CD4-positive, alpha-beta memory T cell (primary cell): ENCODE data around the gene ZMIZ2. TPM values are rescaled to one million over a fixed set of nuclear protein-coding genes. Genes with fewer than 3 reads are reported as not detected.
"Not testable (repeated sequence)": the region's sequence is repeated elsewhere in the genome, so short reads cannot be mapped to it uniquely, and the experiment has no call there.

Experiments
- CTCF ChIA-PET: fragments of 350-600 bp; sonication (Branson Sonifier 250); formaldehyde crosslinking; loops from one replicate; lab custom pipeline; 2021; ENCODE audit warnings: inconsistent platforms; ENCODE audit not compliant: partially characterized antibody; lab: Charles Lee
- POLR2A ChIA-PET: fragments of 350-600 bp; sonication (Branson Sonifier 250); formaldehyde crosslinking; loops from one replicate; lab custom pipeline; 2021; ENCODE audit not compliant: partially characterized antibody; lab: Charles Lee
- DNase-seq, 5 donors: peaks; one replicate each; pipeline versions ENCODE4 v3.0.0 to v3.0.0-alpha.2; 2020 to 2022; ENCODE audit warnings: mixed read lengths in 1 of 5
- H3K27ac ChIP-seq: one replicate; pipeline ENCODE4 v1.7.0; 2013; ENCODE audit warnings: low read depth, low read length
- H3K27me3 ChIP-seq: 2 replicates; pipeline ENCODE4 v1.7.0; 2013; ENCODE audit warnings: mild to moderate bottlenecking, low read length, moderate library complexity; ENCODE audit not compliant: insufficient read depth
- H3K36me3 ChIP-seq: 2 replicates; pipeline ENCODE4 v1.7.0; 2013; ENCODE audit warnings: mild to moderate bottlenecking, low read length, moderate library complexity; ENCODE audit not compliant: insufficient read depth
- H3K4me1 ChIP-seq: 2 replicates; pipeline ENCODE4 v1.7.0; 2013; ENCODE audit warnings: mild to moderate bottlenecking, low read length, moderate library complexity; ENCODE audit not compliant: insufficient read depth
- H3K4me3 ChIP-seq, 2 donors: one replicate each; pipeline ENCODE4 v1.7.0; 2013; ENCODE audit warnings: low read length in 2 of 2, mild to moderate bottlenecking in 1 of 2
- H3K9me3 ChIP-seq, 2 donors: one replicate each; pipeline ENCODE4 v1.7.0; 2013; ENCODE audit warnings: low read length in 2 of 2, control low read depth in 1 of 2; ENCODE audit not compliant: control insufficient read depth in 1 of 2
- H3K27ac Mint-ChIP-seq, 7 donors: one replicate each; pipeline ENCODE4 v1.8.0; 2020 to 2021; ENCODE audit warnings: mixed read lengths in 7 of 7, mild to moderate bottlenecking in 6 of 7, inconsistent platforms in 3 of 7, moderate library complexity in 3 of 7
- H3K27me3 Mint-ChIP-seq, 2 donors: one replicate each; pipeline ENCODE4 v1.8.0; 2020 to 2021; ENCODE audit warnings: mixed read lengths in 2 of 2
- H3K36me3 Mint-ChIP-seq, 2 donors: one replicate each; pipeline ENCODE4 v1.8.0; 2020 to 2021; ENCODE audit warnings: mixed read lengths in 2 of 2, inconsistent platforms in 1 of 2, mild to moderate bottlenecking in 1 of 2
- H3K4me1 Mint-ChIP-seq, 4 donors: one replicate each; pipeline ENCODE4 v1.8.0; 2020 to 2021; ENCODE audit warnings: mixed read lengths in 4 of 4, mild to moderate bottlenecking in 1 of 4
- H3K4me3 Mint-ChIP-seq, 8 donors: one replicate each; pipeline ENCODE4 v1.8.0; 2020 to 2021; ENCODE audit warnings: mixed read lengths in 8 of 8, mild to moderate bottlenecking in 7 of 8, moderate library complexity in 6 of 8, inconsistent platforms in 3 of 8
- H3K9me3 Mint-ChIP-seq, 8 donors: one replicate each; pipeline ENCODE4 v1.8.0; 2020 to 2021; ENCODE audit warnings: mixed read lengths in 8 of 8, mild to moderate bottlenecking in 5 of 8, inconsistent platforms in 3 of 8, moderate library complexity in 1 of 8
- intact Hi-C: fragments of 100-400 bp; cut with micrococcal nuclease; formaldehyde crosslinking; loops from one replicate; pipeline ENCODE4 v1.15.1; 2023
- polyA plus RNA-seq, 2 donors: library from polyadenylated mRNA; unstranded; fragments of 300-500 nt; fragmentation: Illumina TruSeq; gene quantifications; one replicate each; pipeline ENCODE4 v1.2.3, GENCODE V29; 2021
- total RNA-seq, 2 experiments: library from RNA; stranded (reverse); gene quantifications; one replicate each; pipeline ENCODE4 v1.2.3, GENCODE V29; 2021

Gene ZMIZ2
- total and polyA plus RNA-seq, 4 experiments from 2014 or later: 1.1 to 170 (median 90.3) TPM

DNA sequence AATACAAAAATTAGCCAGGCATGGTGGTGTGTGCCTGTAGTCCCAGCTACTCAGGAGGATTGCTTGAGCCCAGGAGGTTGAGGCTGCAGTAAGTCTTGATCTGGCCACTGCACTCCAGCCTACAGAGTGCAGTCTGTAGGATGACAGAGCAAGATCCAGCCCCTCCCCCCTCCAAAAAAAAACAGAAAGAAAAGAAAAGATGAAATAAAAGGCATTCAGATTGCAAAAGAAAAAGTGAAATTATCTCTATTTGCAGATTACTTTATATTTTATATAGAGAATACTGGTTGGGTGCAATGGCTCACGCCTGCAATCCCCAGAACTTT is 20.7 kb upstream of the ZMIZ2 start:
- peaks cover 0 to 3% (median 0%) of the 10 kb centered on the region in 8 donors for H3K9me3 Mint-ChIP-seq
- H3K4me1 ChIP-seq: no peaks in the 10 kb centered on the region
- no peaks in the 10 kb centered on the region for H3K9me3 ChIP-seq
- H3K36me3 ChIP-seq: no peaks in the 10 kb centered on the region
- H3K27me3 Mint-ChIP-seq: peaks cover 1 to 4% of the 10 kb centered on the region in 2 donors
- no peaks in the 10 kb centered on the region for H3K36me3 Mint-ChIP-seq
- H3K4me1 Mint-ChIP-seq: no peaks in the 10 kb centered on the region
- no peak overlapping the region for H3K4me3 Mint-ChIP-seq
- H3K27ac Mint-ChIP-seq: no peak overlapping the region
- H3K27ac ChIP-seq: no peak overlapping the region
- intact Hi-C loops: no loop called here
- no peak overlapping the region for H3K4me3 ChIP-seq
- ChIA-PET POLR2A (no interaction called here), CTCF (no interaction called here)
- no peak for DNase-seq
- no peaks in the 10 kb centered on the region for H3K27me3 ChIP-seq

GRCh38 chr7:44729949-44730590 is 18.6 kb upstream of the ZMIZ2 start:
- H3K36me3 Mint-ChIP-seq: no peaks in the 10 kb centered on the region
- H3K27me3 Mint-ChIP-seq: peaks cover 1 to 4% of the 10 kb centered on the region in 2 donors
- Histone ChIP-seq H3K27me3 (no peaks in the 10 kb centered on the region), H3K36me3 (no peaks in the 10 kb centered on the region), H3K27ac (no peak overlapping the region), H3K9me3 (no peaks in the 10 kb centered on the region), H3K4me1 (no peaks in the 10 kb centered on the region), H3K4me3 (no peak overlapping the region)
- no peaks in the 10 kb centered on the region for H3K9me3 Mint-ChIP-seq
- intact Hi-C loops: no loop called here
- ChIA-PET CTCF (no interaction called here), POLR2A (no interaction called here)
- H3K27ac Mint-ChIP-seq: no peak overlapping the region
- H3K4me1 Mint-ChIP-seq: peaks cover 0 to 4% (median 0%) of the 10 kb centered on the region in 4 donors
- DNase-seq: no peak
- no peak overlapping the region for H3K4me3 Mint-ChIP-seq

- POLR2A ChIA-PET: interaction anchor here (0.7 kb wide), 1 partner anchor 64 kb away, joined by 3 read pairs; no protein-coding TSS in a partner anchor
- H3K27ac Mint-ChIP-seq, H3K4me3 Mint-ChIP-seq: not testable (repeated sequence)
Observed at GRCh38 chr7:44732971-44733370, 15.7 kb upstream of the ZMIZ2 start.

DNA sequence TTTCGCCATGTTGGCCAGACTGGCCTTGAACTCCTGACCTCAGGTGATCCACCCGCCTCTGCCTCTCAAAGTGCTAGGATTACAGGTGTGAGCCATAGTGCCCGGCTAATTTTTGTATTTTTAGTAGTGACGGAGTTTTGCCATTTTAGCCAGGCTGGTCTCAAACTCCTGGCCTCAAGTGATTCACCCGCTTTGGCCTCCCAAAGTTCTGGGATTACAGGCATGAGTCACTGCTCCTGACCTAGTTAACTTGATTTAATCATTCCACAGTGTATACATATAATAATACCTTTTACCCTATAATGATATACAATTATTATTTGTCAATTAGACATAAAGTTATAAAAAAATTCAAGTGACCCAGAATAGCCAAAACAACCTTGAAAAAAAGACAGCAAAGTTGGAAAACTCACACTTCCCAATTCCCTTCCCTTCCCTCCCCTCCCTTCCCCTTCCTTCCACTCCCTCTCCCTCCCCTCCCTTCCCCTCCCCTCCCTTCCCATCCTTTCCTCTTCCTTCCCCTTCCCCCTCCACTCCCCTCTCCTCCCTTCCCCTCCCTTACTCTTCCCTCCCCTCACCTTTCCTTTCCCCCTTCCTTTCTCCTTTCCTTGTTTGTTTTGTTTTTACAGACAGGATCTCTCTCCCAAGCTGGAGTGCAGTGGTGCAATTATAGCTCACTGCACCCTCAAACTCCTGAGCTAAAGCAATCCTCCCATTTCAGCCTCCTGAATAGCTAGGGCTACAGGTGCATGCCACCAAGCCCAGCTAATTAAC is 14.8 kb upstream of the ZMIZ2 start:
- peaks cover 5 to 13% (median 8%) of the 10 kb centered on the region in 4 donors for H3K4me1 Mint-ChIP-seq
- no peaks in the 10 kb centered on the region for H3K27me3 Mint-ChIP-seq
- H3K9me3 ChIP-seq: no peaks in the 10 kb centered on the region
- ChIA-PET CTCF (no interaction called here), POLR2A (interaction anchor here (1.1 kb wide), 1 partner anchor 95 kb away, joined by 3 read pairs; no protein-coding TSS in a partner anchor)
- H3K36me3 Mint-ChIP-seq: no peaks in the 10 kb centered on the region
- no peak for DNase-seq
- H3K4me3 Mint-ChIP-seq: no peak overlapping the region
- intact Hi-C loops: no loop called here
- no peak overlapping the region for H3K27ac Mint-ChIP-seq
- H3K27me3 ChIP-seq: no peaks in the 10 kb centered on the region
- H3K9me3 Mint-ChIP-seq: no peaks in the 10 kb centered on the region
- no peaks in the 10 kb centered on the region for H3K36me3 ChIP-seq
- no peak overlapping the region for H3K4me3 ChIP-seq
- H3K27ac ChIP-seq: no peak overlapping the region
- peaks cover 7% of the 10 kb centered on the region for H3K4me1 ChIP-seq

More at GRCh38 chr7:44732971-44733370, 15.7 kb upstream of the ZMIZ2 start:
- H3K4me1 ChIP-seq, H3K9me3 ChIP-seq, H3K36me3 Mint-ChIP-seq, intact Hi-C loops, H3K27me3 Mint-ChIP-seq, DNase-seq, H3K27me3 ChIP-seq, H3K9me3 Mint-ChIP-seq, H3K36me3 ChIP-seq, H3K27ac ChIP-seq, H3K4me3 ChIP-seq: not testable (repeated sequence)
- peaks cover 5 to 13% (median 8%) of the 10 kb centered on the region in 4 donors for H3K4me1 Mint-ChIP-seq
- CTCF ChIA-PET: interaction anchor here (0.9 kb wide), 1 partner anchor 79 kb away, joined by 3 read pairs; no protein-coding TSS in a partner anchor

DNA sequence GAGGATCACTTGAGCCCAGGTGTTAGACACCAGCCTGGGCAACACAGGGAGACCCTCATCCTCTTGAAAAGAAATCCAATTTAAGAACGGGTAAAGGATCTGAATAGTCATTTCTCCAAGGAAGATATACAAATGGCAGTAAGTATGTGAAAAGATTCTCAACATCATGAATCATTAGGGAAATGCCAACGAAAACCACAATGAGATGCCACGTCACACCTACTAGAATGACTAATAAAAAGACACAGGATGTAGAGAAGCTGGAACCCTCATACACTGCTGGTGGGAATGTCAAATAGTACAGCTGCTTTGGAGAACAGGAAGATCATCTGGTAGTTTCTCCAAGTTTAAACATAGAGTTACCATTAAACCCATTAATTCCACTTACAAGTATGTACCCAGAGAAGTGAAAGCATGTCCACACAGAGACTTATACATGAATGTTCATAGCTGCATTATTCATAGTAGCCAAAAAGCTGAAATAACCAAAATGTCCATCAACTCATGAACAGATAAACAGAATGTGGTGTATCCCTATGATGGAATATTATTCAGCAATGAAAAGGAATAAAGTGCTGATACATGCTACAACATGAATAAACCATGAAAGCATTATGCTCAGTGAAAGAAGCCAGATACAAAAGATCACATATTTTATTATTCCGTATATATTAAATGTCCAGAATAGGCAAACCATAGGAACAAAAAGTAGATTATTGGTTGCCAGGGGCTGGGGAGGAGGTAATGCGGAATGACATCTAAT is 13.1 kb upstream of the ZMIZ2 start:
- Mint-ChIP-seq H3K27ac (peak overlapping the region in 4 of 7 donors; percentile 43 to 80 (median 74)), H3K27me3 (no peaks in the 10 kb centered on the region), H3K4me3 (no peak overlapping the region), H3K9me3 (no peaks in the 10 kb centered on the region), H3K36me3 (no peaks in the 10 kb centered on the region), H3K4me1 (peaks cover 5 to 15% (median 10%) of the 10 kb centered on the region in 4 donors)
- intact Hi-C loops: no loop called here
- no peak overlapping the region for H3K4me3 ChIP-seq
- H3K4me1 ChIP-seq: peaks cover 7% of the 10 kb centered on the region
- DNase-seq: peak in 4 of 5 donors; percentile 16 to 73 (median 26)
- H3K27ac ChIP-seq: no peak overlapping the region
- CTCF ChIA-PET: no interaction called here
- POLR2A ChIA-PET: interaction anchor here (0.7 kb wide), 1 partner anchor 14 kb away, joined by 3 read pairs; no protein-coding TSS in a partner anchor
- no peaks in the 10 kb centered on the region for H3K9me3 ChIP-seq
- no peaks in the 10 kb centered on the region for H3K36me3 ChIP-seq
- no peaks in the 10 kb centered on the region for H3K27me3 ChIP-seq

GRCh38 chr7:44736896-44737295 is 11.8 kb upstream of the ZMIZ2 start:
- POLR2A ChIA-PET: no interaction called here
- DNase-seq: no peak
- H3K27ac Mint-ChIP-seq: peak overlapping the region in 3 of 7 donors; percentile 38 to 80 (median 53)

More at GRCh38 chr7:44736896-44737295, 11.8 kb upstream of the ZMIZ2 start:
- Mint-ChIP-seq H3K4me3 (no peak overlapping the region), H3K9me3 (no peaks in the 10 kb centered on the region), H3K27me3 (no peaks in the 10 kb centered on the region), H3K36me3 (no peaks in the 10 kb centered on the region), H3K4me1 (peaks cover 5 to 20% (median 10%) of the 10 kb centered on the region in 4 donors)
- CTCF ChIA-PET: no interaction called here
- no peaks in the 10 kb centered on the region for H3K36me3 ChIP-seq
- no peaks in the 10 kb centered on the region for H3K9me3 ChIP-seq
- H3K4me3 ChIP-seq: no peak overlapping the region
- intact Hi-C loops: no loop called here
- H3K4me1 ChIP-seq: peaks cover 7% of the 10 kb centered on the region
- no peaks in the 10 kb centered on the region for H3K27me3 ChIP-seq
- H3K27ac ChIP-seq: no peak overlapping the region
